NT2/D1 (cell line): ENCODE data around the gene RTL1.

Experiments
- DNase-seq: peaks from one replicate; pipeline ENCODE4 v3.0.0-alpha.2; 2011; ENCODE audit warnings: low read depth, low spot score
- H3K27me3 ChIP-seq: 2 replicates; pipeline ENCODE4 v1.6.0; 2011; ENCODE audit warnings: mild to moderate bottlenecking; ENCODE audit not compliant: insufficient read length, insufficient read depth
- H3K36me3 ChIP-seq: 2 replicates; pipeline ENCODE4 v1.6.1; 2011; ENCODE audit warnings: mild to moderate bottlenecking, low read length, mixed read lengths; ENCODE audit not compliant: insufficient read depth, insufficient read length
- H3K4me1 ChIP-seq: 2 replicates; pipeline ENCODE4 v1.5.1; 2011; ENCODE audit not compliant: insufficient read depth, insufficient read length
- H3K4me3 ChIP-seq: 2 replicates; pipeline ENCODE4 v1.5.1; 2011; ENCODE audit warnings: low read depth; ENCODE audit not compliant: insufficient read length
- H3K9ac ChIP-seq: 2 replicates; pipeline ENCODE4 v1.6.0; 2011; ENCODE audit warnings: low read depth; ENCODE audit not compliant: insufficient read length
- H3K9me3 ChIP-seq: 2 replicates; pipeline ENCODE4 v1.5.1; 2011; ENCODE audit warnings: mild to moderate bottlenecking, low read length; ENCODE audit not compliant: insufficient read depth
- SUZ12 ChIP-seq: IDR thresholded peaks from 2 replicates; pipeline ENCODE4 v1.6.1; 2011; ENCODE audit not compliant: insufficient read length, insufficient read depth; ENCODE audit errors: extremely low read depth
- YY1 ChIP-seq: IDR thresholded peaks from 2 replicates; pipeline ENCODE4 v1.6.1; 2011; ENCODE audit not compliant: insufficient read length, insufficient read depth
- ZNF274 ChIP-seq: IDR thresholded peaks from 2 replicates; pipeline ENCODE4 v1.6.1; 2011; ENCODE audit warnings: mild to moderate bottlenecking, low read depth, low read length

Gene RTL1

DNA sequence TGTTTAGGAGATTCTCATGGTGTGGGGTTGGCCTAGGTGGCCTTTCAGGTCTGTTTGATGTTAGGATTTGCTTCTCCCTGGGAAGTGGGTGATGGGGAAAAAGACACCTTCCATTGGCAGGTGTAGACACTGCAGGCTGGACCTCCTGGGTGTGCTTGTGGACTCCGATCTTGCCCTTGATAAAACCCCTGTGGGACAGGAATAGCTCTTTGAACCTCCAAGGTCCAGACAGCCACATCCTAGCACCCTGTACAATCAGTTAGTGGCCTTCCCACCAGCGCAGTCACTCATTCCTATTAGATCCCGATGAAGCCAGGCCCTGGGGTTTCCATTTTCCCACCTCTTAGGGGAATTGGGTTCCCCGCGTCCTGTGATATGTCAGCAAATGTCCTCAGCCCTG is 49.1 kb downstream of the RTL1 start:
- TF ChIP-seq YY1 (no peak), SUZ12 (no peak), ZNF274 (no peak)
- H3K36me3 ChIP-seq = no peaks in the 10 kb centered on the region
- H3K27me3 ChIP-seq = no peaks in the 10 kb centered on the region
- H3K4me1 ChIP-seq = no peaks in the 10 kb centered on the region
- DNase-seq = no peak
- H3K9me3 ChIP-seq = no peaks in the 10 kb centered on the region
- no peak overlapping the region for H3K9ac ChIP-seq
- no peak overlapping the region for H3K4me3 ChIP-seq

DNA sequence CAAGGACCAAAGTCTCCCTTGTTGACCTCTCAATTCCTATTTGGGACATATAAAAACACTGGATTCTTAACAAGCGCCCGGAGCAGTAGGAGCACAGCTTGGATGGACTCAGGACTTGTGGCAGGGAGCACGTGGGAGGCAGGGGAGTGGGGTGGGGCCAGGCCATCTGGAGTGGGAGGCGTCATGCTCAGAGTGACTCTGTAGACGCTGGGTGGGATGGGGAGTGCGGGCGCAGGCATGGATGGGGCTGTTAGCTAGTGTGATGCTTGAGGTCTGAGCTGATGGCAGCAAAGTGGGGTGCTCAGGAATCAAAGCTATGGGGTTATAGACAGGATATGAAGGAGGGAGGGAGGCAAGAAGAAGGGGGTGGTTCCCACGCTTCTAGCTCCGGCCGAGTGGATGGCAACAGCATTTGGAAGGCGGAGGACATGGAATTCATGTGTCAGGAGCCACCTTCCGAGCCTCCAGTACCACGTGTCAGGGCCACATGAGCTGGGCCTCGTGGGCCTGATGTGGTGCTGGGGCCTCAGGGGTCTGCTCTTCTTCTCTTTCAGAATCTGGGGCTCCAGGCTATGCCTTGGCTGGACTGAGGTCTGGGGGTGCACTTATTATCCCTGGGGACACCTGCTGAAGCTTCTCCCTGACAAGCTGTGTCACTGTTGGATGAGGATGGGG is 51.4 kb downstream of the RTL1 start:
- H3K9ac ChIP-seq = no peak overlapping the region
- no peak for TF ChIP-seq SUZ12
- TF ChIP-seq YY1 = no peak
- no peak for TF ChIP-seq ZNF274

DNA sequence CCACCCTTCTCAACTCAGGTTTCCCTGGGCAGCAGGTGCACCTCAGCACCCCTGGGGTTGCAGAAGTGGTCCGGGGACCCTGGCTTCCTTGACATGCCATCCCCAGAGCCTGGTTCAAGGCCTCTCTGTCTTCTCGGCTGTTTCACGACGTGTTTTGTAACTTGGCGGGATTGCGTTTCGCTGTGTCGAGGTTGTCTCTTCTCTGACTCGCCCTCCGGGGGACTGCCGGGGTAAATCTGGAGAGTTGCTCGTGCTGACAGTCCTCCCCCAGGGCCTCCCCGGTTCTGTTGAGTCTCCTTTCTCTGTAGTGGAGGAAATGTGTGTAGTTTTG is 52.0 kb downstream of the RTL1 start:
- no peak for TF ChIP-seq YY1
- no peak for TF ChIP-seq ZNF274
- no peak for TF ChIP-seq SUZ12
- Histone ChIP-seq H3K4me3 (no peak overlapping the region), H3K27me3 (no peaks in the 10 kb centered on the region), H3K4me1 (no peaks in the 10 kb centered on the region), H3K36me3 (no peaks in the 10 kb centered on the region), H3K9me3 (no peaks in the 10 kb centered on the region), H3K9ac (no peak overlapping the region)
- DNase-seq = no peak

More for the DNA sequence above, 51.4 kb downstream of the RTL1 start:
- Histone ChIP-seq H3K4me3 (no peak overlapping the region), H3K4me1 (no peaks in the 10 kb centered on the region), H3K9me3 (no peaks in the 10 kb centered on the region), H3K27me3 (no peaks in the 10 kb centered on the region), H3K36me3 (no peaks in the 10 kb centered on the region)
- DNase-seq = no peak

DNA sequence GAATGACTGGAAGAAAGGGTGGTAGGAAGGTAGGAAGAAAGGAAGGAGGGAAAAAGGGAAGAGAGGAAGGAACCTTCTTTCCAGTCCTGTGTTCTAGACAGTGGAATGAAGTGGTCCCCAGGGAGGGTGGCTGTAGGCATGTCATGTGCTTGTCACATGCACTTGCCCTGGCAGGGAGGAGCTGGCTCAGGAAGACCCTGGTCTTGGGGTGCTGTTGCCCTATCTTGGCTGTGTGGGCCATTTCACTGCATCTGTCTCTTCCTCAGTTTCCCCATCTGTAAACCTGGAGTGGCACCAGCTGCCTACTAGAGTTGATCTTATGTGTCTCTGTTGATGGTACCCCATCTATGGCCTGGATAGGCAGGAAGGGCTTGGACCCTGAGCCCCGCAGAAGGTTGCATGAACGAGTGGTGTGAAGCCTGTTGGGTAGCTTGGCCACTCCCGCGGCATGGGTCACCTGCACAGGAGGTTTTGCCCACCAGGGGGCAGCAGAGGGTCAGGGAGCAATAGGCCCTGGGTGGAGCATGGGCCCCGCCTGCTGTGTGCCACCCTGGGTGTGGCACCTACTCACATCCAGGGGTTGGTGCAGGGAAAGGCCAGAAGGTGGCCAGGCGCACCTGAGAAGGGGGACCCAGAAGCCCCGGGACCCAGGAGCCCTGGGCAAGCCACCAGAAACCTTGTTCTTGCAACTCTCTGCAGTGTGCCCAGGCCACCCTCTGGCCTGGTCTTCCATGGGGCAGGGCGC is 52.5 kb downstream of the RTL1 start:
- Histone ChIP-seq H3K9me3 (no peaks in the 10 kb centered on the region), H3K4me1 (no peaks in the 10 kb centered on the region), H3K4me3 (no peak overlapping the region), H3K9ac (no peak overlapping the region), H3K36me3 (no peaks in the 10 kb centered on the region), H3K27me3 (no peaks in the 10 kb centered on the region)
- no peak for DNase-seq
- TF ChIP-seq SUZ12 = no peak
- TF ChIP-seq YY1 = no peak
- TF ChIP-seq ZNF274 = no peak

DNA sequence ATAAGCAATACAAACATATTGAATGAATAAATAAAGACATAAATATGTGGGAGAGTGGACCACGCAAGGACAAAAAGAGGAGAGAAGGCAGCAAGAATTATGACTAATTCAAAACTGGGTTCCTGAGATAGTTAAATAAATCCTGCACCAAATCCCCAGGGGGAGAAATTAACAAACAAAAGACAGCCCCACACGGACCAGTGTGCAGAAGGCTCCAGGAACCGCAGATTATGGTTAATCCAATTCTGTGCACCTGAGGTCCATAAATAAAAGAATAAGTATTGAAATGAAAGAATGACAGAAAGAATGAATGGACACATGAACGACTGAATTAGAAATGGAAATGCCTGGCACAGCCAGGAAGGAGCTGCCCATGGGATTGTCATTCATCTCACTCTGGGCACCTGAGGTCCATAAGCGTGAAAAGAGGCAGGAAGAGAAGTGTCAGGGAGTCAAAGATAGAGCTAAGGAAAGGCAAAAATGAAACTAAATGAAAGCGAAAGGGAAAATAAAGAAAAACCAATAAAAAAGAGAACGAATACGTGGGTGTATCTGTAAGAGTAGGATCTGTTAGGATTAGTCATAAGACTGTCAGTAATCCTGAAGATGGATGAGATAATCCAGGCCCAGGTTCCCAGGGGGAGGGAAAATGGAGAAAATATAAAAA is 54.3 kb downstream of the RTL1 start:
- TF ChIP-seq SUZ12 (no peak), YY1 (no peak), ZNF274 (no peak)
- no peaks in the 10 kb centered on the region for H3K9me3 ChIP-seq

DNA sequence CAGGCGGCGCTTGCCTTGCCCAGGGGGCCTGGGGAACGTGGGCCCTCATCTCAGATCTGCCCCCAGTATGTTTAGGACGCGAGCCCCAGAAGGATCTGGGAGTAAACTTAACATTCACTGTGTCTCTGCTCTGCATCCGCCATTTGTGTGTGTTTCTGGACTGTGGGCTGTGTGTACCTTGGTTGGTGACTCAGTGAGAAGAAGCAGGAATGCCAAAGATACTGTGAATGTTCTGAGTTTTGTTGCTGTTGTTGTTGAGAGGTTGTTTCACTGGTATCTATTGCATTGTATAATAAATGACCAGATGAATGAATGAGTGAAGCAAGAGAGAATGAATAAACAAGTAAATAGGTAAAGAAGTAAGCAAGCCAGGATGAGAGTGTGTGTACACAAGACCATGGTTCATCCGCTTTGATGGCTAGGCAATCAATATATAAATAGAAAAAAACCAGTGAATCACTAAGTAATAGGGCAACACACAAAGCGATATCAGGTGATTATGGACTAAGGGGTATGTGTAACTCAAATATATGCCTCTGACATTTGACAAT is 57.1 kb downstream of the RTL1 start:
- Histone ChIP-seq H3K27me3 (no peaks in the 10 kb centered on the region), H3K9me3 (no peaks in the 10 kb centered on the region), H3K9ac (no peak overlapping the region), H3K36me3 (no peaks in the 10 kb centered on the region), H3K4me1 (peaks cover 7% of the 10 kb centered on the region), H3K4me3 (no peak overlapping the region)
- no peak for DNase-seq
- TF ChIP-seq YY1 = no peak
- no peak for TF ChIP-seq SUZ12
- no peak for TF ChIP-seq ZNF274

More for the DNA sequence above, 54.3 kb downstream of the RTL1 start:
- Histone ChIP-seq H3K4me1 (no peaks in the 10 kb centered on the region), H3K27me3 (no peaks in the 10 kb centered on the region), H3K9ac (no peak overlapping the region), H3K36me3 (no peaks in the 10 kb centered on the region), H3K4me3 (no peak overlapping the region)
- no peak for DNase-seq

DNA sequence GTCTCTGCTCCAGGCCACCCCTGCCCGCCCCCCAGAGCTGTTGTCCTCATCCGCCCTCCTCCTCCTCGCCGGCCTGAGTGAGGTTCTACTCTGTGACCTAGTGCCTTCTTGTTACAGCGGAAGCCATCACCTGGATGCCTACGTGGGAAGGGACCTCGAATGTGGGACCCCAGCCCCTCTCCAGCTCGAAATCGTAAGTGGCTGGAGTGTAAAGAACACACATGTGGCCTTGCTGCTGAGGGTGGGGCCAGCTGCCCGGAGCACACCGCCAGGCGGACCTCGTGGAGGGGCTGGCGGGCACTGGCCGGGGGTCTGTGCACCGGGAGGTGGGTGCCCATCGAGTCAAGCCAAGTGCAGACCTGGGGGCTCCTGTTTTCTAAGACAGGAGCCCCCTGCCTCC is 58.2 kb downstream of the RTL1 start:
- Histone ChIP-seq H3K9me3 (no peaks in the 10 kb centered on the region), H3K4me3 (no peak overlapping the region), H3K36me3 (no peaks in the 10 kb centered on the region), H3K4me1 (peaks cover 12% of the 10 kb centered on the region), H3K9ac (no peak overlapping the region), H3K27me3 (no peaks in the 10 kb centered on the region)
- no peak for DNase-seq
- no peak for TF ChIP-seq YY1
- TF ChIP-seq ZNF274 = no peak
- no peak for TF ChIP-seq SUZ12
